ENCODE measurements around the gene PPP1R12C.

- TF ChIP-seq POLR2A (IDR thresholded peaks at IDR 0.05) (no peak), CTCF (IDR thresholded peaks at IDR 0.05) (no peak)
Measured at GRCh38 chr19:55114566-55115145, 2.8 kb downstream of the PPP1R12C start.

Measured in testis (tissue), 2 donors.